ENCODE data around the gene KIAA0232. TPM values are rescaled to one million over a fixed set of nuclear protein-coding genes. Genes with fewer than 3 reads are reported as not detected.
A peak's percentile ranks its signal among the peaks of the same experiment; 100 is the strongest.
"Not testable (repeated sequence)": the region's sequence is repeated elsewhere in the genome, so short reads cannot be mapped to it uniquely, and the experiment has no call there.

The KIAA0232 gene
- total RNA-seq, 4 donors from 2014 or later = 19.8 to 73.6 (median 49.5) TPM

DNA sequence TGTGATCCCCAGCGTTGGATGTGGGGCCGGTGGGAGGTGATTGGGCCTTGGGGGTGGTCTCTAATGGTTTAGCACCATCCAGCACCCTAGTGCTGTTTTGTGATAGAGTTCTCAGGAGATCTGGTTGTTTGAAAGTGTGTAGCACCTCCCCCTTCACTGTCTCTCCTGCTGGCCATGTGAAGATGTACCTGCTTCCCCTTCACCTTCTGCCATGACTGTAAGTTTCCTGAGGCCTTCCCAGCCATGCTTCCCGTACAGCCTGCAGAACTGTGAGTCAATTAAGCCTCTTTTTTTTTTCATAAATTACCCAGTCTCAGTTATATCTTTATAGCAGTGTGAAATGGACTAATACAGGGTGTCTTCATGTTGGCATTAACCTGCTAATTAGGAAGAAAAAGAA, 107.8 kb downstream of the KIAA0232 start:
- no peak for DNase-seq
- Histone ChIP-seq H3K36me3 (no peaks in the 10 kb centered on the region), H3K9me3 (no peaks in the 10 kb centered on the region), H3K4me1 (peaks cover 0 to 29% (median 7%) of the 10 kb centered on the region in 4 donors), H3K27me3 (no peaks in the 10 kb centered on the region), H3K27ac (no peak overlapping the region), H3K4me3 (no peak overlapping the region)
- TF ChIP-seq POLR2A (IDR thresholded peaks at IDR 0.05) (no peak), CTCF (IDR thresholded peaks at IDR 0.05) (no peak)

- H3K9me3 ChIP-seq, H3K4me3 ChIP-seq, DNase-seq, H3K36me3 ChIP-seq, H3K27me3 ChIP-seq: not testable (repeated sequence)
- Histone ChIP-seq H3K4me1 (peaks cover 0 to 27% (median 7%) of the 10 kb centered on the region in 4 donors), H3K27ac (peak overlapping the region in 2 of 4 donors; percentile 75 to 84)
Observed at GRCh38 chr4:6890971-6891370, 108.4 kb downstream of the KIAA0232 start.

GRCh38 chr4:6891436-6892170, 109.1 kb downstream of the KIAA0232 start:
- peak in 1 of 3 donors; percentile 45 for DNase-seq
- H3K9me3 ChIP-seq = no peaks in the 10 kb centered on the region
- peaks cover 0 to 24% (median 7%) of the 10 kb centered on the region in 4 donors for H3K4me1 ChIP-seq
- TF ChIP-seq POLR2A (IDR thresholded peaks at IDR 0.05) (no peak), CTCF (IDR thresholded peaks at IDR 0.05) (no peak)
- H3K4me3 ChIP-seq = peak overlapping the region in 2 of 4 donors; percentile 16
- H3K36me3 ChIP-seq = no peaks in the 10 kb centered on the region
- H3K27me3 ChIP-seq = no peaks in the 10 kb centered on the region
- H3K27ac ChIP-seq = peak overlapping the region; percentile 48 to 84 (median 66)

GRCh38 chr4:6892190-6892908, 109.8 kb downstream of the KIAA0232 start:
- H3K27me3 ChIP-seq = no peaks in the 10 kb centered on the region
- TF ChIP-seq CTCF (IDR thresholded peaks at IDR 0.05) (peak in 3 of 6 experiments; percentile 35 to 49 (median 44)), POLR2A (IDR thresholded peaks at IDR 0.05) (no peak)
- peak overlapping the region; percentile 48 to 84 (median 66) for H3K27ac ChIP-seq
- H3K4me1 ChIP-seq = peaks cover 0 to 24% (median 7%) of the 10 kb centered on the region in 4 donors
- peak overlapping the region in 2 of 4 donors; percentile 16 for H3K4me3 ChIP-seq
- no peaks in the 10 kb centered on the region for H3K9me3 ChIP-seq
- peak; percentile 44 to 82 (median 75) for DNase-seq
- no peaks in the 10 kb centered on the region for H3K36me3 ChIP-seq

DNA sequence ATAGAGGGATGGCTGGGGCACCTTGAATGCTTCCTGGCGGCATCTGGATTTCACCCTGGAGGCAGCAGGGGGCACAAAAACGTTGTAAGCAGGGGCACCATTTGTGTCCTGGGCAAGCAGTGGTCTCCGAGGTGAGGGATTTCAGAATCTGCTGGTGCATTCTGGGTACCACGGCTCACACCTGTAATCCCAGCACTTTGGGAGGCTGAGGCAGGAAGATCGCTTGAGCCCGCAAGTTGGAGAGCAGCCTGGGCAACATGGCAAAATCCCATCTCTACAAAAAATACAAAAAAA, 110.3 kb downstream of the KIAA0232 start:
- H3K9me3 ChIP-seq = no peaks in the 10 kb centered on the region
- H3K27ac ChIP-seq = peak overlapping the region in 3 of 4 donors; percentile 58 to 84 (median 75)
- H3K4me3 ChIP-seq = no peak overlapping the region
- no peaks in the 10 kb centered on the region for H3K27me3 ChIP-seq
- peaks cover 0 to 24% (median 7%) of the 10 kb centered on the region in 4 donors for H3K4me1 ChIP-seq
- no peaks in the 10 kb centered on the region for H3K36me3 ChIP-seq
- DNase-seq = no peak
- TF ChIP-seq CTCF (IDR thresholded peaks at IDR 0.05) (no peak), POLR2A (IDR thresholded peaks at IDR 0.05) (no peak)
